OCI-LY1 (cell line): ENCODE results near the gene MYL6.

Experiments
- H2AFZ ChIP-seq: fragments of 200-600 bp; sonication (generic), shearing (Covaris generic); 2 replicates; pipeline ENCODE4 v1.6.0; 2014; ENCODE audit warnings: antibody characterized with exemption, mild to moderate bottlenecking, low read length
- H3F3A ChIP-seq: fragments of 200-600 bp; sonication (generic), shearing (Covaris generic); 2 replicates; pipeline ENCODE4 v1.6.0; 2014; ENCODE audit warnings: mild to moderate bottlenecking, antibody characterized with exemption, low read length, moderate library complexity; ENCODE audit not compliant: insufficient read depth
- H3K27ac ChIP-seq: fragments of 200-600 bp; sonication (generic); 2 replicates; pipeline ENCODE4 v1.5.1; 2014; ENCODE audit warnings: low read length, mixed run types, mild to moderate bottlenecking, low read depth; ENCODE audit not compliant: poor library complexity, severe bottlenecking
- H3K27me3 ChIP-seq: fragments of 200-600 bp; sonication (generic); 2 replicates; pipeline ENCODE4 v1.6.0; 2014; ENCODE audit warnings: antibody characterized with exemption, mild to moderate bottlenecking, low read length, moderate library complexity; ENCODE audit not compliant: insufficient read depth
- H3K36me3 ChIP-seq: fragments of 200-600 bp; sonication (generic); 2 replicates; pipeline ENCODE4 v1.6.1; 2014; ENCODE audit warnings: mild to moderate bottlenecking, antibody characterized with exemption, low read length, moderate library complexity, mixed read lengths; ENCODE audit not compliant: insufficient read depth
- H3K4me1 ChIP-seq: fragments of 200-600 bp; sonication (generic); 2 replicates; pipeline ENCODE4 v1.5.1; 2014; ENCODE audit warnings: mild to moderate bottlenecking, low read length, moderate library complexity; ENCODE audit not compliant: insufficient read depth, severe bottlenecking
- H3K4me2 ChIP-seq: fragments of 200-600 bp; sonication (generic), shearing (Covaris generic); 2 replicates; pipeline ENCODE4 v1.6.1; 2014; ENCODE audit warnings: low read length
- H3K4me3 ChIP-seq: fragments of 200-600 bp; sonication (generic); 2 replicates; pipeline ENCODE4 v1.5.1; 2014; ENCODE audit warnings: low read length, low read depth, mild to moderate bottlenecking, mixed read lengths; ENCODE audit not compliant: poor library complexity, severe bottlenecking
- H3K79me2 ChIP-seq: fragments of 200-600 bp; shearing (Covaris generic); 2 replicates; pipeline ENCODE4 v1.6.1; 2016; ENCODE audit warnings: mixed run types, low read length, mixed read lengths; ENCODE audit not compliant: insufficient read depth
- H3K9ac ChIP-seq: fragments of 200-600 bp; sonication (generic), shearing (Covaris generic); 2 replicates; pipeline ENCODE4 v1.6.1; 2014; ENCODE audit warnings: mild to moderate bottlenecking, low read length, mixed read lengths
- H3K9me2 ChIP-seq: fragments of 200-600 bp; sonication (generic), shearing (Covaris generic); 2 replicates; pipeline ENCODE4 v1.6.1; 2014; ENCODE audit warnings: low read depth, mild to moderate bottlenecking, low read length, mixed read lengths
- H3K9me3 ChIP-seq: fragments of 200-600 bp; shearing (Covaris generic); 2 replicates; pipeline ENCODE4 v1.6.1; 2014; ENCODE audit warnings: low read length, mixed read lengths
- H4K20me1 ChIP-seq: fragments of 200-600 bp; sonication (generic), shearing (Covaris generic); 2 replicates; pipeline ENCODE4 v1.6.0; 2016; ENCODE audit warnings: mild to moderate bottlenecking, low read length; ENCODE audit not compliant: insufficient read depth
- CTCF ChIP-seq: fragments of 200-600 bp; sonication (generic), shearing (Covaris generic); IDR thresholded peaks from 2 replicates; pipeline ENCODE4 v1.5.1; 2017; ENCODE audit warnings: mild to moderate bottlenecking, antibody characterized with exemption, low read length, moderate library complexity, mixed read lengths
- EZH2 ChIP-seq: fragments of 200-600 bp; sonication (generic), shearing (Covaris generic); IDR thresholded peaks from 2 replicates; pipeline ENCODE4 v1.8.0; 2017; ENCODE audit warnings: borderline replicate concordance, mixed run types, mild to moderate bottlenecking, antibody characterized with exemption, low read length, moderate library complexity, mixed read lengths

The MYL6 gene

GRCh38 chr12:56117778-56118687, 40.1 kb upstream of the MYL6 start, which contains the start of gene ZC3H10:
TSS of gene ZC3H10 (plus strand) at chr12:56118266. CDS start at chr12:56120563, 2,297 bp downstream.
- peaks cover 23% of the 10 kb centered on the region; the same call in 1 of the 2 replicates for H3F3A ChIP-seq
- peaks cover 37% of the 10 kb centered on the region for H3K36me3 ChIP-seq
- peak within 1 kb of the TSS; percentile 95 for H3K4me3 ChIP-seq
- H3K4me1 ChIP-seq, result peaks cover 26% of the 10 kb centered on the region
- peak within 1 kb of the TSS; percentile 98 for H3K9ac ChIP-seq
- H3K27me3 ChIP-seq, result no peaks in the 10 kb centered on the region
- no peaks in the 10 kb centered on the region for H4K20me1 ChIP-seq
- H3K4me2 ChIP-seq, result peak within 1 kb of the TSS; percentile 92
- peaks cover 7% of the 10 kb centered on the region for H3K79me2 ChIP-seq
- H3K27ac ChIP-seq, result peak within 1 kb of the TSS; percentile 95
- no peaks in the 10 kb centered on the region for H3K9me2 ChIP-seq
- H2AFZ ChIP-seq, result no peak within 1 kb of the TSS
- no peaks in the 10 kb centered on the region for H3K9me3 ChIP-seq
- TF ChIP-seq EZH2, result no peak
- TF ChIP-seq CTCF, result peak; percentile 46

GRCh38 chr12:56118688-56119357, 39.3 kb upstream of the MYL6 start:
- Histone ChIP-seq H3K36me3 (peaks cover 29% of the 10 kb centered on the region), H3K4me3 (peak overlapping the region; percentile 95), H3K4me2 (peak overlapping the region; percentile 92), H3K9ac (peak overlapping the region; percentile 82), H3K9me2 (no peaks in the 10 kb centered on the region), H3K79me2 (peaks cover 7% of the 10 kb centered on the region), H3F3A (peaks cover 15% of the 10 kb centered on the region; the same call in 1 of the 2 replicates), H3K27me3 (no peaks in the 10 kb centered on the region), H3K27ac (peak overlapping the region; percentile 64), H3K9me3 (no peaks in the 10 kb centered on the region), H3K4me1 (peaks cover 28% of the 10 kb centered on the region), H4K20me1 (no peaks in the 10 kb centered on the region), H2AFZ (no peak overlapping the region)
- no peak for TF ChIP-seq EZH2
- TF ChIP-seq CTCF, result no peak

- no peaks in the 10 kb centered on the region for H3K9me3 ChIP-seq
- peaks cover 25% of the 10 kb centered on the region for H3K36me3 ChIP-seq
- H3K27ac ChIP-seq, result peak overlapping the region; percentile 64
- H4K20me1 ChIP-seq, result no peaks in the 10 kb centered on the region
- H3K27me3 ChIP-seq, result no peaks in the 10 kb centered on the region
- H3K9ac ChIP-seq, result peak overlapping the region; percentile 82; the same call in 1 of the 2 replicates
- peak overlapping the region; percentile 95 for H3K4me3 ChIP-seq
- peak overlapping the region; percentile 92 for H3K4me2 ChIP-seq
- H3K4me1 ChIP-seq, result peaks cover 34% of the 10 kb centered on the region
- peaks cover 7% of the 10 kb centered on the region for H3K79me2 ChIP-seq
- H3F3A ChIP-seq, result peaks cover 10% of the 10 kb centered on the region; the same call in 1 of the 2 replicates
- H2AFZ ChIP-seq, result no peak overlapping the region
- no peaks in the 10 kb centered on the region for H3K9me2 ChIP-seq
- no peak for TF ChIP-seq EZH2
- TF ChIP-seq CTCF, result peak; percentile 81
These were observed 38.8 kb upstream of the MYL6 start for GRCh38 chr12:56119361-56119796.
